GM12878 (cell line): ENCODE results near the gene DIS3L2. TPM values are rescaled to one million over a fixed set of nuclear protein-coding genes. Genes with fewer than 3 reads are reported as not detected.

Experiments
- ATAC-seq: fragments of 200-7000 bp; cut with Tn5 transposase; 3 replicates; pipeline ENCODE4 v1.9.1; 2020; ENCODE audit warnings: mild to moderate bottlenecking, moderate library complexity
- BruUV-seq: library from RNA; stranded (reverse); fragments of 400-500 nt; replicated peaks from 2 replicates; lab custom pipeline; 2021; lab: Mats Ljungman, UMichigan
- CTCF ChIA-PET: fragments of 300-600 bp; sonication (Branson Sonifier 250); formaldehyde crosslinking; extraction: SDS; loops from one replicate; lab custom pipeline; 2021; ENCODE audit warnings: inconsistent platforms; lab: Yijun Ruan, JAX
- POLR2A ChIA-PET: fragments of 350-600 bp; formaldehyde crosslinking; extraction: SDS; loops from one replicate; lab custom pipeline; 2021; ENCODE audit warnings: inconsistent platforms; lab: Charles Lee
- RAD21 ChIA-PET: fragments of 300-600 bp; sonication (Branson Sonifier 250); formaldehyde crosslinking; loops from one replicate; lab custom pipeline; 2023; ENCODE audit warnings: antibody characterized with exemption; ENCODE audit not compliant: unreplicated experiment; lab: Charles Lee
- SMC1A ChIA-PET: fragments of 300-600 bp; sonication (Branson Sonifier 250); formaldehyde crosslinking; loops from one replicate; lab custom pipeline; 2023; ENCODE audit not compliant: unreplicated experiment, uncharacterized antibody; lab: Charles Lee
- DNase-seq: peaks from one replicate; pipeline ENCODE4 v3.0.0-alpha.2; 2011; ENCODE audit warnings: low read depth, low spot score
- FAIRE-seq: peaks from 3 replicates; lab custom pipeline; 2011; peaks lifted over from hg19 to GRCh38; lab: Jason Lieb, UNC
- H2AFZ ChIP-seq: 2 replicates; pipeline ENCODE4 v1.6.0; 2011; ENCODE audit warnings: low read depth, low read length, control low read depth; ENCODE audit not compliant: control insufficient read depth
- H3K27ac ChIP-seq: 2 replicates; pipeline ENCODE4 v1.5.1; 2011; ENCODE audit warnings: control low read depth; ENCODE audit not compliant: control insufficient read depth, insufficient read depth
- H3K27me3 ChIP-seq, 2 experiments: replicated peaks in 1 of 2; 2 replicates each; pipeline versions ENCODE4 v1.6.0 to v1.6.1; 2011; ENCODE audit warnings: low read length in 1 of 2; ENCODE audit not compliant: control insufficient read depth in 2 of 2, insufficient read depth in 2 of 2
- H3K36me3 ChIP-seq, 2 experiments: 2 replicates each; pipeline ENCODE4 v1.5.1; 2011; ENCODE audit warnings: low read length in 1 of 2; ENCODE audit not compliant: control insufficient read depth in 2 of 2, insufficient read depth in 2 of 2
- H3K4me1 ChIP-seq: 2 replicates; pipeline ENCODE4 v1.6.1; 2011; ENCODE audit warnings: mild to moderate bottlenecking, low read length, moderate library complexity, mixed read lengths; ENCODE audit not compliant: control insufficient read depth, insufficient read depth
- H3K4me2 ChIP-seq: 2 replicates; pipeline ENCODE4 v1.6.0; 2011; ENCODE audit warnings: control low read depth; ENCODE audit not compliant: control insufficient read depth, insufficient read depth
- H3K4me3 ChIP-seq: fragments of 200-600 bp; sonication (generic); 2 replicates; pipeline ENCODE4 v1.5.1; 2016
- H3K79me2 ChIP-seq: 2 replicates; pipeline ENCODE4 v1.6.0; 2011; ENCODE audit warnings: low read length; ENCODE audit not compliant: control insufficient read depth, insufficient read depth
- H3K9ac ChIP-seq: 2 replicates; pipeline ENCODE4 v1.8.0; 2011; ENCODE audit warnings: low read length, control low read depth, mixed read lengths; ENCODE audit not compliant: control insufficient read depth, insufficient read depth
- H3K9me3 ChIP-seq: replicated peaks from 3 replicates; pipeline ENCODE4 v1.5.1; 2011; ENCODE audit warnings: mild to moderate bottlenecking, low read length; ENCODE audit not compliant: control insufficient read depth, insufficient read depth
- H4K20me1 ChIP-seq: 2 replicates; pipeline ENCODE4 v1.6.0; 2011; ENCODE audit not compliant: control insufficient read depth, insufficient read depth
- CHD2 ChIP-seq: IDR thresholded peaks from 2 replicates; pipeline ENCODE4 v1.6.1; 2011; ENCODE audit warnings: low read depth, low read length, improper control_type of control experiment, borderline replicate concordance
- HDGF ChIP-seq: fragments of 450-650 bp; IDR thresholded peaks from 2 replicates; pipeline ENCODE4 v1.6.1; 2016; ENCODE audit warnings: antibody characterized with exemption
- MAX ChIP-seq: IDR thresholded peaks from 2 replicates; pipeline ENCODE4 v1.6.1; 2012; ENCODE audit warnings: low read depth, low read length, improper control_type of control experiment
- MTA3 ChIP-seq: IDR thresholded peaks from 2 replicates; pipeline ENCODE4 v1.6.1; 2012; ENCODE audit warnings: low read length, inconsistent platforms, borderline replicate concordance
- NFYB ChIP-seq: IDR thresholded peaks from 2 replicates; pipeline ENCODE4 v1.6.1; 2011; ENCODE audit warnings: low read depth, mild to moderate bottlenecking, low read length, improper control_type of control experiment, moderate library complexity; ENCODE audit not compliant: insufficient read depth
- PKNOX1 ChIP-seq: fragments of 450-650 bp; IDR thresholded peaks from 2 replicates; pipeline ENCODE4 v1.6.1; 2016; ENCODE audit warnings: mild to moderate bottlenecking
- RFX5 ChIP-seq: IDR thresholded peaks from 2 replicates; pipeline ENCODE4 v1.6.1; 2011; ENCODE audit warnings: low read depth, low read length, improper control_type of control experiment
- TARDBP ChIP-seq: IDR thresholded peaks from 2 replicates; pipeline ENCODE4 v1.6.1; 2016; ENCODE audit warnings: borderline replicate concordance
- ZBTB4 ChIP-seq: fragments of 450-650 bp; formaldehyde crosslinking; IDR thresholded peaks from 2 replicates; pipeline ENCODE4 v1.4.0; 2022; ENCODE audit warnings: mild to moderate bottlenecking, moderate library complexity
- ZNF687 ChIP-seq: fragments of 450-650 bp; IDR thresholded peaks from 2 replicates; pipeline ENCODE4 v1.6.1; 2017; ENCODE audit warnings: mild to moderate bottlenecking, moderate library complexity
- WGBS: methylation state at CpG from one replicate; pipeline ENCODE4 v1.1.6; 2016; ENCODE audit warnings: low lambda C conversion rate; ENCODE audit not compliant: insufficient replicate concordance, insufficient coverage; ENCODE audit errors: missing lambda C conversion rate; 5-methylcytosine and 5-hydroxymethylcytosine counted together
- in situ Hi-C: fragments of 300-500 bp; cut with MboI; formaldehyde crosslinking; loops from 9 replicates; pipeline ENCODE4 v1.14.3; 2018; ENCODE audit warnings: mixed read lengths
- intact Hi-C: fragments of 100-400 bp; cut with micrococcal nuclease; formaldehyde crosslinking; loops from one replicate; pipeline ENCODE4 v1.14.2; 2022; ENCODE audit not compliant: unreplicated experiment
- polyA plus RNA-seq, 11 experiments: library from polyadenylated mRNA; depleted of rRNA in 4 of 11; unstranded in 6 of 11; stranded (reverse) in 5 of 11; fragments of >200 nt; fragmentation: Nextera tagmentation in 4 of 11; fragmentation: Illumina TruSeq in 1 of 11; extraction: Ambion mirVana in 4 of 11; extraction: Trizol in 1 of 11; gene quantifications; 1 replicate in 1 of 11; 2 replicates in 10 of 11; pipeline versions ENCODE4 v1.2.1 to v1.2.3, GENCODE V29; 2011 to 2016; ENCODE audit warnings: inconsistent platforms in 2 of 11, missing spikeins in 2 of 11, low read depth in 1 of 11
- total RNA-seq, 4 experiments: library from RNA; depleted of rRNA in 3 of 4; stranded (reverse); fragments of >200 nt in 3 of 4; fragmentation: Illumina TruSeq in 1 of 4; extraction: Trizol in 1 of 4; gene quantifications; 2 replicates each; pipeline versions ENCODE4 v1.2.1 to v1.2.3, GENCODE V29; 2013 to 2021

DIS3L2 gene
- total and polyA plus RNA-seq, 10 of the 15 experiments (the other 5 are each of a cell fraction or from before 2014, with no cell fraction given) = 3.5 to 27.1 (median 16.0) TPM

- CTCF ChIA-PET = interaction anchor here (1.2 kb wide), 1 partner anchor 51 kb away, joined by 3 read pairs; no protein-coding TSS in a partner anchor
- H2AFZ ChIP-seq = no peak overlapping the region
- H4K20me1 ChIP-seq = no peaks in the 10 kb centered on the region
- no peak overlapping the region for H3K4me2 ChIP-seq
- ATAC-seq = no peak
- TF ChIP-seq ZNF687 = no peak
- TF ChIP-seq MTA3 = no peak
- no peak for TF ChIP-seq CHD2
- TF ChIP-seq TARDBP = no peak
- TF ChIP-seq HDGF = no peak
- no peak for TF ChIP-seq PKNOX1
- no peak for TF ChIP-seq RFX5
- no peak for TF ChIP-seq NFYB
- TF ChIP-seq MAX = no peak
- TF ChIP-seq ZBTB4 (CRISPR knock-in tag) = no peak
- RAD21 ChIA-PET = no interaction called here
- no peaks in the 10 kb centered on the region for H3K9me3 ChIP-seq
- POLR2A ChIA-PET = interaction anchor here (0.7 kb wide), 1 partner anchor 7 kb away, joined by 3 read pairs; no protein-coding TSS in a partner anchor
- 53% methylated on average over 1 of the region's 1 CpG for WGBS
- H3K27me3 ChIP-seq = no peaks in the 10 kb centered on the region
- no TSS peak for BruUV-seq
- H3K4me3 ChIP-seq = no peak overlapping the region
- H3K9ac ChIP-seq = no peak overlapping the region
- FAIRE-seq = no peak
- no peak for DNase-seq
- 0 out of 2 replicates have a peak, but pooled peaks cover 4% of the 10 kb centered on the region for H3K4me1 ChIP-seq
- intact Hi-C loops (no loop called here), in situ Hi-C loops (no loop called here)
- H3K79me2 ChIP-seq = no peaks in the 10 kb centered on the region
- H3K36me3 ChIP-seq = no peaks in the 10 kb centered on the region
- H3K27ac ChIP-seq = no peak overlapping the region
- SMC1A ChIA-PET = no interaction called here
Measured at GRCh38 chr2:232075080-232075479, 113.6 kb downstream of the DIS3L2 start.
